Lung (tissue), 12 donors: ENCODE measurements around the gene BAZ1A. TPM values are rescaled to one million over a fixed set of nuclear protein-coding genes. Genes with fewer than 3 reads are reported as not detected.

Experiments
- ATAC-seq: fragments of 200-7000 bp; cut with Tn5 transposase; one replicate; pipeline ENCODE4 v1.9.1; 2020; ENCODE audit warnings: moderate number of reproducible peaks; ENCODE audit not compliant: insufficient read depth, low FRiP score
- DNase-seq, 3 donors: peaks; one replicate each; pipeline ENCODE4 v3.0.0-alpha.2; 2013 to 2017
- H3K27ac ChIP-seq, 2 donors: one replicate each; pipeline ENCODE4 v1.5.1; 2013; ENCODE audit warnings: mild to moderate bottlenecking in 2 of 2, moderate library complexity in 2 of 2, control low read depth in 1 of 2, inconsistent platforms in 1 of 2, low read depth in 1 of 2, low read length in 1 of 2
- H3K27me3 ChIP-seq, 3 donors: one replicate each; pipeline ENCODE4 v1.5.1; 2013; ENCODE audit warnings: low read length in 2 of 3; ENCODE audit not compliant: control insufficient read depth in 3 of 3, insufficient read depth in 3 of 3
- H3K36me3 ChIP-seq, 4 donors: one replicate each; pipeline ENCODE4 v1.5.1; 2013; ENCODE audit warnings: low read length in 4 of 4, mild to moderate bottlenecking in 1 of 4, moderate library complexity in 1 of 4; ENCODE audit not compliant: control insufficient read depth in 4 of 4, insufficient read depth in 4 of 4
- H3K4me1 ChIP-seq, 5 donors: one replicate each; pipeline ENCODE4 v1.5.1; 2013; ENCODE audit warnings: low read length in 5 of 5, mild to moderate bottlenecking in 2 of 5, moderate library complexity in 1 of 5; ENCODE audit not compliant: control insufficient read depth in 5 of 5, insufficient read depth in 5 of 5
- H3K4me3 ChIP-seq: one replicate; pipeline ENCODE4 v1.5.1; 2013; ENCODE audit warnings: mild to moderate bottlenecking, control low read depth, moderate library complexity
- H3K9ac ChIP-seq, 2 donors: one replicate each; pipeline ENCODE4 v1.5.1; 2013; ENCODE audit warnings: low read length in 2 of 2, control low read depth in 1 of 2; ENCODE audit not compliant: insufficient read depth in 1 of 2
- H3K9me3 ChIP-seq, 4 donors: one replicate each; pipeline ENCODE4 v1.5.1; 2013; ENCODE audit warnings: low read length in 3 of 4, mild to moderate bottlenecking in 1 of 4, moderate library complexity in 1 of 4; ENCODE audit not compliant: control insufficient read depth in 4 of 4, insufficient read depth in 3 of 4
- CTCF ChIP-seq: IDR thresholded peaks from 2 replicates; pipeline ENCODE4 v1.5.1; 2012; ENCODE audit warnings: mild to moderate bottlenecking; ENCODE audit errors: control extremely low read depth, extremely low read depth
- WGBS, 2 donors: extraction: QIAGEN DNeasy Blood & Tissue Kit; methylation state at CpG; one replicate each; pipeline ENCODE4 v1.1.7; 2013; 5-methylcytosine and 5-hydroxymethylcytosine counted together
- polyA plus RNA-seq, 2 donors: library from polyadenylated mRNA; stranded (reverse); fragments of 200-250 nt; gene quantifications; one replicate each; pipeline ENCODE4 v1.2.1, GENCODE V29; 2013
- total RNA-seq, 2 donors: library from RNA; depleted of rRNA in 1 of 2; stranded (reverse); fragments of >200 nt in 1 of 2; gene quantifications; one replicate each; pipeline ENCODE4 v1.2.1, GENCODE V29; 2014 to 2021
- donor health status: control.
- donor health status: control.
- donor health status: Bipolar disorder and iron deficiency.
- donor health status: healthy.
- donor health status: DM: yes; HTN: yes; CAD: no.

The BAZ1A gene
- total and polyA plus RNA-seq, 4 donors: 17.2 to 52.4 (median 32.1) TPM

- no peak overlapping the region for H3K27ac ChIP-seq
- H3K4me1 ChIP-seq: no peaks in the 10 kb centered on the region
- no peaks in the 10 kb centered on the region for H3K9me3 ChIP-seq
- H3K36me3 ChIP-seq: no peaks in the 10 kb centered on the region
- H3K4me3 ChIP-seq: no peak overlapping the region
- WGBS, 2 donors: 65 to 76% methylated on average over 4 of the region's 4 CpGs
- no peak for TF ChIP-seq CTCF
- no peaks in the 10 kb centered on the region for H3K27me3 ChIP-seq
- DNase-seq (no peak), ATAC-seq (no peak)
- no peak overlapping the region for H3K9ac ChIP-seq
Observed at GRCh38 chr14:34883954-34884353, 8.8 kb upstream of the BAZ1A start.

GRCh38 chr14:34874386-34875030 is 652 bp downstream of the BAZ1A start:
- TF ChIP-seq CTCF: no peak
- H3K27me3 ChIP-seq: no peaks in the 10 kb centered on the region
- peaks cover 0 to 12% (median 3%) of the 10 kb centered on the region in 5 donors for H3K4me1 ChIP-seq
- H3K9ac ChIP-seq: peak overlapping the region in 1 of 2 donors; percentile 93
- WGBS, 2 donors: 0% methylated on average over 45 to 85 of the region's 85 CpGs
- peak overlapping the region; percentile 97 for H3K4me3 ChIP-seq
- DNase-seq: peak; percentile 70 to 74 (median 70)
- H3K27ac ChIP-seq: peak overlapping the region; percentile 96 to 99
- peak; percentile 30 for ATAC-seq
- no peaks in the 10 kb centered on the region for H3K36me3 ChIP-seq
- no peaks in the 10 kb centered on the region for H3K9me3 ChIP-seq

- WGBS, 2 donors: 0% methylated on average over 57 to 81 of the region's 81 CpGs
- H3K9me3 ChIP-seq: no peaks in the 10 kb centered on the region
- no peaks in the 10 kb centered on the region for H3K27me3 ChIP-seq
- ATAC-seq: peak; percentile 78
- H3K4me1 ChIP-seq: peaks cover 0 to 12% (median 3%) of the 10 kb centered on the region in 5 donors
- H3K27ac ChIP-seq: peak overlapping the region; percentile 96 to 99
- H3K9ac ChIP-seq: peak overlapping the region; percentile 80 to 93
- H3K4me3 ChIP-seq: peak overlapping the region; percentile 97
- peaks cover 0 to 4% (median 0%) of the 10 kb centered on the region in 4 donors for H3K36me3 ChIP-seq
- peak; percentile 88 to 92 (median 89) for DNase-seq
- TF ChIP-seq CTCF: no peak
Observed at GRCh38 chr14:34873589-34874385, 1.4 kb downstream of the BAZ1A start.
